Coronary artery (tissue), 2 donors: ENCODE data around the gene CDH23.
A peak's percentile ranks its signal among the peaks of the same experiment; 100 is the strongest.

Experiments
- DNase-seq: peaks from one replicate; pipeline ENCODE4 v3.0.0-alpha.2; 2017; ENCODE audit warnings: low spot score
- H3K27ac ChIP-seq, 2 donors: fragments of 200-600 bp; sonication (generic); one replicate each; pipeline ENCODE4 v1.5.1; 2016 to 2019
- H3K4me3 ChIP-seq: fragments of 200-600 bp; sonication (generic); 2 replicates; pipeline ENCODE4 v1.5.1; 2016; ENCODE audit warnings: mild to moderate bottlenecking, moderate library complexity
- TF ChIP-seq, protein P1 (sequence below): fragments of 200-600 bp; sonication (generic); IDR thresholded peaks from one replicate; pipeline ENCODE4 v1.5.1; 2019; ENCODE audit warnings: antibody characterized with exemption

CDH23 gene

DNA sequence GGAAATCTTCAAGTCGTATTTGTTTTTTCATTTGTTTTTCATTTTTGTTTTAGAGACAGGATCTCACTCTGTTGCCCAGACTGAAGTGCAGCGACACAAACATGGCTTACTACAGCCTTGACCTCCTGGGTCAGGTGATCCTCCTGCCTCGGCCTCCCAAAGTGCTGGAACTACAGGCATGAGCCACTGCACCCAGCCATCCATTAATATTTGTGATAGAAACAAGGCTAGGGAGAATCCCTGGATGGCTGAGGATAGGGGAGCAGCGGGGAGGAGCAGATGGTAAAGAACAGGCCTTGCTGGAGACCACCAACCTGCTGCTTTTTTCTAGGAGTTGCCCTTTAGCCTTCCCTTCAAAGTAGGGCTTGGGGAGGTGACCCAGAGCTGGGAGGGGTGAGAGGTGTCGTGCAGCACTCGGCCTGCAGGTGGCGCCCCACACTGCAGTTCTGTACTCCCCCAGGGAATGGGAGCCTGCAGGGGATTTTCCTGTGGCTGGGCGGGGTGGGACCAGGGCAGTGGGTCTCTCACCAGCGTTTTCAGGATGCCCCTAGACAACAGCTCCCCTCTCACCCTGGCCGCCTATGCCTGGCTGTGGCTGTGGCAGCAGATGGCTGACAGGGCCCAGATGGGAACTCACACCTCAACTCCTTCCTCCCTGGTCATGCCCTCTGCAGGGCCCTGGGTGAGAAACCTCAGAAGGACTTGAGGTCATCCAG, 12.6 kb upstream of the CDH23 start:
- Histone ChIP-seq H3K4me3 (no peak overlapping the region), H3K27ac (no peak overlapping the region)
- TF ChIP-seq, protein P1, sequence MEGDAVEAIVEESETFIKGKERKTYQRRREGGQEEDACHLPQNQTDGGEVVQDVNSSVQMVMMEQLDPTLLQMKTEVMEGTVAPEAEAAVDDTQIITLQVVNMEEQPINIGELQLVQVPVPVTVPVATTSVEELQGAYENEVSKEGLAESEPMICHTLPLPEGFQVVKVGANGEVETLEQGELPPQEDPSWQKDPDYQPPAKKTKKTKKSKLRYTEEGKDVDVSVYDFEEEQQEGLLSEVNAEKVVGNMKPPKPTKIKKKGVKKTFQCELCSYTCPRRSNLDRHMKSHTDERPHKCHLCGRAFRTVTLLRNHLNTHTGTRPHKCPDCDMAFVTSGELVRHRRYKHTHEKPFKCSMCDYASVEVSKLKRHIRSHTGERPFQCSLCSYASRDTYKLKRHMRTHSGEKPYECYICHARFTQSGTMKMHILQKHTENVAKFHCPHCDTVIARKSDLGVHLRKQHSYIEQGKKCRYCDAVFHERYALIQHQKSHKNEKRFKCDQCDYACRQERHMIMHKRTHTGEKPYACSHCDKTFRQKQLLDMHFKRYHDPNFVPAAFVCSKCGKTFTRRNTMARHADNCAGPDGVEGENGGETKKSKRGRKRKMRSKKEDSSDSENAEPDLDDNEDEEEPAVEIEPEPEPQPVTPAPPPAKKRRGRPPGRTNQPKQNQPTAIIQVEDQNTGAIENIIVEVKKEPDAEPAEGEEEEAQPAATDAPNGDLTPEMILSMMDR, result peak; percentile 85
- no peak for DNase-seq

DNA sequence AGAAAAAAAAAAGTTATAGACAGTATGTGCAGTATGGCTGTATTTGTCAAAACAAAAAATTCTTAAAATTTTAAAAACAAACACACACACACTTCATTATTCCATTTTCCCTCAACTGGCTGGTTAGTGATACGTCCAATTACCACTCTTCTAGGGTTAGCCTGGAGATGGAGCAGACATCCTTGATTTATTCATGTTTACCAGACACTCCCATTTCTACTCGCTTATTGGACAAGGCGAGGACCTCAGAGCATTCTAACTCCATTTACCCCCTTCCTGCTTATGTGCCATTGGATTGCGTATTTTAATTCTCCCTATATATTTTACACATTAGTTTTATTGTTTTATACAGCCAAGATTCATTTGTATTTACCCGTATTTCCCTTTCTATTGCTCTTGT, 8.5 kb upstream of the CDH23 start:
- no peak for DNase-seq
- H3K27ac ChIP-seq, result no peak overlapping the region
- TF ChIP-seq, protein P1, result no peak
- no peak overlapping the region for H3K4me3 ChIP-seq

DNA sequence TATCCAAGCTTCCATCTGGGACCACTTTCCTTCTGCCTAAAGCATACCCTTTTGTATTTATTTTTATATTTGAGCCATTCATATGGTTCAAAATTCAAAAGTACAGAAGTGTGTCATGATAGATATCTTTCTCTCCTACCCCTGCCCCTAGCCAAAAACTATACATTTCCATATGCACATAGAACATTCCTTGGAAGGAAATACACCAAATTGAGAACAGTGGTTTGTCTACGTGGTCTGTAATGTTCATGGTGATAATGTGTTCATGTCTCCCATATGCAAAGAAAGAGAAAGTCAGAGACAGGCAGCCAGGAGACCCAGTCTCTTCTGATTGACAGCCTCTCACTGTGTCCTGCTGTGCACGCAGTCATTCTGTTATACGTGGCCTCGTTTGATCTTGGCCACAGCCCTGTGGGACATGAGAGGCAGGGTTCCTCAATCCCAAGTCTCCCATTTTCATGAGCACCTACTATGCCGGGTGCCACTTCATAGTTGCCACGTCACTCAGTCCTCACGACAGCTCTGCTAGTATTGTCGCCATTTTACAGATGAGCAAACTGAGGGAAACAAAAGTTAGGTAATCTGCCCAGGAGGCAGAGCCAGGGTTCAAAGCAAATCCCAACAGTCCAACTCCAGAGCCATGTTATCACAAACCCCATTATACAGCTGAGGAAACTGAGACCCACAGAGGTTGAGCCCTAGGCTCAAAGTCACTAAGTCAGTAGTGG, 8.0 kb upstream of the CDH23 start:
- TF ChIP-seq, protein P1, result no peak
- no peak for DNase-seq
- Histone ChIP-seq H3K4me3 (no peak overlapping the region), H3K27ac (no peak overlapping the region)

DNA sequence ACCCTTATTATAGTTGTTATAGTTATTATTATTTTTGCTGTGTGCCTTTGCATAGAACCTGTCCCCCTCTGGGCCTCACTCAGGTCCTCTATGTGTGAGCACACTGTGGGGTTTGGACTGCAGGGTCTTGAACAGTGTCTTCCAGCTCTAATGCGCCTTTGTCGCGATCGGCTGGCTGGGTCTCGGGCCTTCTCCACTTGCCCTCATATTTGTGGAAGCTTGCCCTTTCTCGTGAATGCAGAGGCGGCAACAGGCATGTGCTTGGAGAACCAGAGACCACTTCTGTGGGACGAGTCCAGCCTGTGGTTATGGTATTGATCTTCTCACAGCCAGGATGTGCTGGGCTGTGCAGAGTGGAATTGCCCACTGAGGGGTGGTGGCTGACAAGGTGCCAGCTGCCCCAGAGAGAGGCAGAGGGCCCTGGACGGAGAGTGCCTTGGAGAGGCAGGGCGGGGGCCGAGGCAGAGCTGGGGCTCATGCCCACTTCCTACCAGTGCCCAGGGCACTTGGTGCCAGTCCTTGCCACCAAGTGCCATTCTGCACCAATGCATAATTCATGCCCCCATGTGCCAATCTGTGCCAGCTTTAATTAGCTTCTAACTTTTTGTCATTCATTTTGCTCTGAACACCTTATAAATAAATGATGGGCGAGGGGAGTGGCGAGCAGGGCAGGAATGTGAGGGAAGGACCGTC, 6.8 kb upstream of the CDH23 start:
- Histone ChIP-seq H3K27ac (no peak overlapping the region), H3K4me3 (no peak overlapping the region)
- TF ChIP-seq, protein P1, result no peak
- no peak for DNase-seq

DNA sequence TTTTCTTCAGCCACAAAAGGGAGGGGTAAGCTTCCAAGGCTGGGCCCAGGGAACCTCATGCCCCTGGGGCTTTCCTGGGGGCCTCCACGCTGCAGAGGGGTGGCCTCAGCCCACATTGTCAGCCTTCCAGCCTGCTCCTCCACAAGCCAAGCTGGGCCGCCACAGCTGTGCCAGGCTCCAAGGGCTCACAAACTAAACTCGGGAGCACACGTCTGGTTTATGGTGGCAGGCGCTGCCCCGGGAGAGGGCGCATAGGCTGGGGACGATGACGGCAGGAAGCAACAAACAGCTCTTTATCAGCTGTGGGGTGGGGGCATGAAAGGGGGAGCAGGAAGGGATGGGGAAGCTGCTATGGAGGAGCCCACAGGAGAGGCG, 6.3 kb upstream of the CDH23 start:
- Histone ChIP-seq H3K4me3 (no peak overlapping the region), H3K27ac (no peak overlapping the region)
- TF ChIP-seq, protein P1, result no peak
- no peak for DNase-seq

DNA sequence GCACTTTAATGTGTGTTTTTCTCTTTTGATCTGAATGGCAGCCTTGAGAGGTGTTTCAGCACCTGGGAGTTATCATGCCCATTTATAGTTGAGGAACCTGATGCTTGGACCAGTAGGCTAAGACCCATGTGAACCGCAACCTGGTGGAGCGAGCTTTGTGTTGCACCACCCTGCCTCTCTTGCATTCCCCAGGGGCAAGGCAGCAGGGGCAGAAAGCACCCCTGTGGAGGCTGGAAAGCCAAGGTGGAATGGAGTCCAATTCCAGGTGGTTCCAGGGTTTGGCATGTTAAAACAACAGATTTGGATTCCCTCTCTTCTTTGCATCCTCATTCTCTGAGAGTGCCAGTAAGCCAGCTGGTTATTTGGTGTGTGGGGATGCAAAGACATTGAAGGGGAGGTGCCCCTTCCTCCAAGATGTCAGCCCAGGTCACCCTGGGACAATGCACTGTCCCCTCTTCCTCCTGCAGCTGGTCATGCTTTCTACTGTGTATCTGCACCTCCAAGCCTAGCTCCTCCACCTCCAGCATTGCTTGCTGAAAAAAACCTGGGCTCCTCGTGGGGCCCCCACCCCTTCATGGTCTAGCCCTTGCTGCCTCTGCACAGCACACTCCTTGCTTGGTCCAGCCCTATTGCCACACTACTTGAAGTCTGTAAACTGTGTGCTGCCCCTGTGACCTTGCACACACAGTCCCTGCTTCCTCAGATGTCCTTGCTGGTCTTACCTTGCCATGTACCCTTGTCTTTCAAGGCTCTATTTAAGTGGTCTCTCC, 5.6 kb upstream of the CDH23 start:
- no peak overlapping the region for H3K27ac ChIP-seq
- H3K4me3 ChIP-seq, result no peak overlapping the region
- TF ChIP-seq, protein P1, result no peak
- DNase-seq, result peak; percentile 40
